PC-9 (cell line): ENCODE results near the gene SF3B5. TPM values are rescaled to one million over a fixed set of nuclear protein-coding genes. Genes with fewer than 3 reads are reported as not detected.

ENCODE experiments used
- BruUV-seq: library from RNA; stranded (reverse); fragments of 400-500 nt; replicated peaks from 2 replicates; lab custom pipeline; 2021; lab: Mats Ljungman, UMichigan
- CTCF ChIA-PET: fragments of 300-600 bp; sonication (Branson Sonifier 250); formaldehyde crosslinking; loops from one replicate; lab custom pipeline; 2022; ENCODE audit warnings: antibody characterized with exemption; lab: Charles Lee
- POLR2A ChIA-PET: fragments of 300-600 bp; sonication (Branson Sonifier 250); formaldehyde crosslinking; loops from one replicate; lab custom pipeline; 2022; ENCODE audit warnings: antibody characterized with exemption; ENCODE audit not compliant: unreplicated experiment; lab: Charles Lee
- DNase-seq, 2 experiments: peaks; one replicate each; pipeline versions ENCODE4 v3.0.0 to v3.0.0-alpha.2; 2015 to 2022; ENCODE audit warnings: mixed read lengths in 1 of 2
- H2AFZ ChIP-seq: fragments of 200-600 bp; sonication (generic); 2 replicates; pipeline ENCODE4 v1.8.1; 2017; ENCODE audit warnings: antibody characterized with exemption
- H3F3A ChIP-seq: fragments of 200-600 bp; sonication (generic); 2 replicates; pipeline ENCODE4 v1.8.1; 2017; ENCODE audit warnings: antibody characterized with exemption, mild to moderate bottlenecking, low read depth; ENCODE audit not compliant: insufficient read depth
- H3K27ac ChIP-seq: fragments of 200-600 bp; sonication (generic); 2 replicates; pipeline ENCODE4 v1.6.1; 2016; ENCODE audit warnings: mixed run types
- H3K27me3 ChIP-seq: fragments of 200-600 bp; sonication (generic); 2 replicates; pipeline ENCODE4 v1.6.1; 2016; ENCODE audit warnings: low read depth, mixed run types; ENCODE audit not compliant: insufficient read depth
- H3K36me3 ChIP-seq: fragments of 200-600 bp; sonication (generic); 2 replicates; pipeline ENCODE4 v1.6.1; 2016; ENCODE audit warnings: low read depth, mixed run types
- H3K4me1 ChIP-seq: fragments of 200-600 bp; sonication (generic); replicated peaks from 2 replicates; pipeline ENCODE4 v1.6.1; 2016; ENCODE audit warnings: mixed run types; ENCODE audit not compliant: insufficient read depth
- H3K4me2 ChIP-seq: fragments of 200-600 bp; sonication (generic); 2 replicates; pipeline ENCODE4 v1.6.1; 2017; ENCODE audit warnings: mixed run types
- H3K4me3 ChIP-seq: fragments of 200-600 bp; sonication (generic); 2 replicates; pipeline ENCODE4 v1.6.1; 2016; ENCODE audit warnings: mixed run types
- H3K79me2 ChIP-seq: fragments of 200-600 bp; sonication (generic); 2 replicates; pipeline ENCODE4 v1.6.1; 2017; ENCODE audit warnings: low read depth, mixed run types
- H3K9me2 ChIP-seq: fragments of 200-600 bp; sonication (generic); 2 replicates; pipeline ENCODE4 v1.8.1; 2017; ENCODE audit warnings: mild to moderate bottlenecking; ENCODE audit not compliant: insufficient read depth
- H3K9me3 ChIP-seq: fragments of 200-600 bp; sonication (generic); 2 replicates; pipeline ENCODE4 v1.8.1; 2016; ENCODE audit warnings: low read depth; ENCODE audit not compliant: insufficient read depth
- H4K20me1 ChIP-seq: fragments of 200-600 bp; sonication (generic); 2 replicates; pipeline ENCODE4 v1.8.1; 2017; ENCODE audit not compliant: insufficient read depth
- EZH2 ChIP-seq: fragments of 200-600 bp; sonication (generic); IDR thresholded peaks from 2 replicates; pipeline ENCODE4 v1.8.0; 2017; ENCODE audit warnings: antibody characterized with exemption, low read depth
- intact Hi-C: fragments of 100-400 bp; cut with micrococcal nuclease; formaldehyde crosslinking; loops from one replicate; pipeline ENCODE4 v1.10.0; 2022; ENCODE audit not compliant: unreplicated experiment
- total RNA-seq: library from RNA; stranded (reverse); gene quantifications from 2 replicates; pipeline ENCODE4 v1.2.3, GENCODE V29; 2021
- TF ChIP-seq, protein P1 (sequence below): fragments of 200-600 bp; sonication (generic); conservative IDR thresholded peaks from 2 replicates; pipeline ENCODE4 v1.6.1; 2017; ENCODE audit warnings: mixed run types, antibody characterized with exemption, mild to moderate bottlenecking, moderate library complexity

Gene SF3B5
- total RNA-seq, 1 experiment from 2014 or later, result 125 TPM

DNA sequence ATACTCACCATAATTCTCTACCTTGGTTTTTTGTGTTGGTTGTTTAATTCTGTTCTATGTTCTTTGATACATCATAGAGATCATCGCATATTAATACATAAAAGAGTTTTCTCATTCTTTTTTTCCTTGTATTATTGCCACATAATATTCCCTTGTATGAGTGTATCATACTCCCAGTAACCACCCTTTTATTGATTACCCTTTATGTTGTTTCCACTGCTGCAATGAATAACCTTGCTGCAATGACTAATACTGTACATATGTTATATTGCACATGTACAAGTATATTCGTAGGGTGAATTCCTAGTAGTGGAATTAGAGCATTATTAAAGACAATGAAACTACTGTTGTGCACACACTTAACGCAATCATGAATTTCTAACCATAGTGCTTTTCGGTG lies 9.1 kb upstream of the SF3B5 start:
- Histone ChIP-seq H3K9me3 (no peaks in the 10 kb centered on the region), H3F3A (no peaks in the 10 kb centered on the region), H3K27ac (no peak overlapping the region), H3K4me3 (no peak overlapping the region), H3K4me1 (no peaks in the 10 kb centered on the region), H3K36me3 (no peaks in the 10 kb centered on the region), H3K9me2 (no peaks in the 10 kb centered on the region), H3K79me2 (no peaks in the 10 kb centered on the region), H3K27me3 (no peaks in the 10 kb centered on the region), H2AFZ (no peak overlapping the region), H3K4me2 (no peak overlapping the region), H4K20me1 (no peaks in the 10 kb centered on the region)
- BruUV-seq, result no TSS peak
- ChIA-PET CTCF (interaction anchor here (1.0 kb wide), 1 partner anchor 115 kb away, joined by 3 read pairs; no protein-coding TSS in a partner anchor), POLR2A (interaction anchor here (1.0 kb wide), 1 partner anchor 54 kb away, joined by 3 read pairs; no protein-coding TSS in a partner anchor)
- intact Hi-C loops, result loop anchor here (2.0 kb wide), 1 partner anchor 46 kb away; the partner anchor contains the start of gene STX11
- TF ChIP-seq, protein P1, sequence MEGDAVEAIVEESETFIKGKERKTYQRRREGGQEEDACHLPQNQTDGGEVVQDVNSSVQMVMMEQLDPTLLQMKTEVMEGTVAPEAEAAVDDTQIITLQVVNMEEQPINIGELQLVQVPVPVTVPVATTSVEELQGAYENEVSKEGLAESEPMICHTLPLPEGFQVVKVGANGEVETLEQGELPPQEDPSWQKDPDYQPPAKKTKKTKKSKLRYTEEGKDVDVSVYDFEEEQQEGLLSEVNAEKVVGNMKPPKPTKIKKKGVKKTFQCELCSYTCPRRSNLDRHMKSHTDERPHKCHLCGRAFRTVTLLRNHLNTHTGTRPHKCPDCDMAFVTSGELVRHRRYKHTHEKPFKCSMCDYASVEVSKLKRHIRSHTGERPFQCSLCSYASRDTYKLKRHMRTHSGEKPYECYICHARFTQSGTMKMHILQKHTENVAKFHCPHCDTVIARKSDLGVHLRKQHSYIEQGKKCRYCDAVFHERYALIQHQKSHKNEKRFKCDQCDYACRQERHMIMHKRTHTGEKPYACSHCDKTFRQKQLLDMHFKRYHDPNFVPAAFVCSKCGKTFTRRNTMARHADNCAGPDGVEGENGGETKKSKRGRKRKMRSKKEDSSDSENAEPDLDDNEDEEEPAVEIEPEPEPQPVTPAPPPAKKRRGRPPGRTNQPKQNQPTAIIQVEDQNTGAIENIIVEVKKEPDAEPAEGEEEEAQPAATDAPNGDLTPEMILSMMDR, result no peak
- no peak for TF ChIP-seq EZH2
- no peak for DNase-seq

DNA sequence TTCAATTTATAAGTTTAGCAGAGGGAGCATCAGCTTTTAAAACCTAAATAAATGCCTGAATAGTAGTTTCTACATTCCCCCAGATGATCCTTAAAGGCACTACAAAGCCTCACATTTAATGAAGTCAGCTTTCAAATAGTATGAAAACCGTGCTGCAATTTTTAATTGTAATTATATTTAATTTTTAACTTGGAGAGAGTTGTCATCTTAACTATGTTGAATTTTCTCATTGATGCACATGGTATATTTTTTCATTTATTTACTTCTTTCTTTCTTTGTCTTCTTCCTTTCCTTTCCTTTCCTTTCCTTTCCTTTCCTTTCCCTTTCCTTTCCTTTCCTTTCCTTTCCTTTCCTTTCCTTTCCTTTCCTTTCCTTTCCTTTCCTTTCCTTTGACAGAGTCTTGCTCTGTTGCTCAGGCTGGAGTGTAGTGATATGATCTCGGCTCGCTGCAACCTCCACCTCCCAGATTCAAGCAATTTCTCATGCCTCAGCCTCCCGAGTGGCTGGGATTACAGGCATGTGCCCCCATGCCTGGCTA lies 7.7 kb upstream of the SF3B5 start:
- H2AFZ ChIP-seq, result no peak overlapping the region
- H4K20me1 ChIP-seq, result no peaks in the 10 kb centered on the region
- POLR2A ChIA-PET, result interaction anchor here (0.6 to 0.8 kb wide), 2 partner anchors 1204 to 1601 kb away, joined by 3 to 8 read pairs; no protein-coding TSS in a partner anchor
- H3K4me3 ChIP-seq, result no peak overlapping the region
- no peaks in the 10 kb centered on the region for H3K36me3 ChIP-seq
- BruUV-seq, result no TSS peak
- no peak for DNase-seq
- no peak overlapping the region for H3K4me2 ChIP-seq
- intact Hi-C loops, result no loop called here
- no peak overlapping the region for H3K27ac ChIP-seq
- CTCF ChIA-PET, result no interaction called here
- TF ChIP-seq EZH2, result no peak
- TF ChIP-seq, protein P1, result no peak
- no peaks in the 10 kb centered on the region for H3K9me3 ChIP-seq
- H3K27me3 ChIP-seq, result no peaks in the 10 kb centered on the region
- no peaks in the 10 kb centered on the region for H3F3A ChIP-seq
- no peaks in the 10 kb centered on the region for H3K4me1 ChIP-seq
- no peaks in the 10 kb centered on the region for H3K79me2 ChIP-seq
- H3K9me2 ChIP-seq, result no peaks in the 10 kb centered on the region

DNA sequence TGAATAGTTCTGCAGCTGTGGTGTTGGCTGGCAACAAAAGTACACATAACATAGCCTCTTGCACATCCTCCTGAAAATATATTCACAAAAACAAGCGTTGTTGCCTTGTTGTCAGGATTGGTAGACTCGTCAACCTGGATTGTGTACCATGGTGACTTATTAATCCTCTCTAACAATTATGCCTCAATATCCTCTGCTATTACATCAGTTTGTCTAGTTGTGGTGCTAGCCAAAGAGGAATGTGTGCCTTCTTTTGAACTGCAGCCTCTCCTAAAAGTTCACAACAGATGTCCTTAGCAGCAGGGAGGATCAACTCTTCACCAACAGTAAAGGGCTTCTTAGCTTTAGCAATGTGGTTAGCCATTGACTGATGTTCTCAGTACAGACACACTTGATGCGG lies 3.6 kb upstream of the SF3B5 start:
- no peak overlapping the region for H3K27ac ChIP-seq
- CTCF ChIA-PET, result no interaction called here
- no peaks in the 10 kb centered on the region for H3K36me3 ChIP-seq
- H3F3A ChIP-seq, result peaks cover 5% of the 10 kb centered on the region
- H3K9me2 ChIP-seq, result no peaks in the 10 kb centered on the region
- H3K4me2 ChIP-seq, result no peak overlapping the region
- no peak overlapping the region for H3K4me3 ChIP-seq
- POLR2A ChIA-PET, result no interaction called here
- intact Hi-C loops, result loop anchor here (10.0 kb wide), 1 partner anchor 926 kb away; no protein-coding TSS in a partner anchor
- H3K9me3 ChIP-seq, result no peaks in the 10 kb centered on the region
- DNase-seq, result no peak
- H3K27me3 ChIP-seq, result no peaks in the 10 kb centered on the region
- no TSS peak for BruUV-seq
- peaks cover 4% of the 10 kb centered on the region; the same call in 1 of the 2 replicates for H4K20me1 ChIP-seq
- peaks cover 13% of the 10 kb centered on the region for H3K79me2 ChIP-seq
- peaks cover 10% of the 10 kb centered on the region; the same call in 1 of the 2 replicates for H3K4me1 ChIP-seq
- H2AFZ ChIP-seq, result 0 out of 2 replicates have a peak overlapping the region, but pooled peaks have one; percentile 15
- TF ChIP-seq, protein P1, result no peak
- no peak for TF ChIP-seq EZH2
